Posterior vena cava (tissue), 2 donors: Measurements from ENCODE around the gene BCO1. TPM values are rescaled to one million over a fixed set of nuclear protein-coding genes. Genes with fewer than 3 reads are reported as not detected.

Experiments used
- DNase-seq: peaks from one replicate; pipeline ENCODE4 v3.0.0-alpha.2; 2020; ENCODE audit warnings: low spot score
- intact Hi-C, 2 donors: fragments of 100-400 bp; cut with DNase I; formaldehyde crosslinking; loops; one replicate each; pipeline versions ENCODE4 v1.14.1 to v1.14.2; 2022 to 2023
- total RNA-seq, 2 donors: library from RNA; stranded (reverse); fragmentation: NEBNext Ultra II Directional; extraction: Animal tissue kit (Norgen Biotek cat#: 25700); gene quantifications; one replicate each; pipeline ENCODE4 v1.2.1, GENCODE V29; 2021
- donor health status: DM: yes; HTN: yes; CAD: no.
- donor health status: DM: yes; HTN: yes; CAD: no.

The BCO1 gene
- total RNA-seq, 2 donors from 2014 or later: not detected

GRCh38 chr16:81311762-81312161, 73.3 kb downstream of the BCO1 start:
- DNase-seq: no peak
- intact Hi-C loops: no loop called here

- no peak for DNase-seq
- intact Hi-C loops: no loop called here
Observed at GRCh38 chr16:81313701-81314602, 75.5 kb downstream of the BCO1 start.

DNA sequence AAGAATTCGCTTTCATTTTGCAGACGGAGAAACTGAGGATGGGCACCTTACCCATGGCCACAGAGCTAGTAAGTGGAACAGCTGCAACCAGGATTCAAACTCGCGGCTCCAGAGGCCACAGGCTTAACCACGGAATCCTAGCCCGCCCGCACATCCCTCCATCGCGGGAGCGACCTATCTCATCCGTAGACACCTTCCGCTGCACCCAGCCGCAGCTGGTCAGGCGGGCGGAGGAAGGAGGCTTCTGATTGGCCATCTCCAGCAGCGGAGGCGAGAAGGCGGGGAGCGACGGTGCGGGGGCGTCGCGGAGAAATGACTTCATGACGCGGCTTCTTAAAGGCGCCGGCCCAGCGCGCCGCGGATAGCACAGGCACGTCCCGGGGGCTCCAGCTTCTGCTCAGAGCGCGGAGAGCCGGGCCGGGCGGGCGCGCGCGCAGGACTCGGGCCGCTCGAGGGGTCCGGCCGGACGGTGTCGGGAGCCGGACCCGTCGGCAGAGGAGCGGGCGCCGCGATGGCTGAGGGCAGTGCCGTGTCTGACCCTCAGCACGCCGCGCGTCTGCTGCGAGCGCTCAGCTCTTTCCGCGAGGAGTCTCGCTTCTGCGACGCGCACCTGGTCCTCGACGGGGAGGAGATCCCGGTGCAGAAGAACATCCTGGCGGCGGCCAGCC, 76.2 kb downstream of the BCO1 start, which contains the start of gene GAN:
Gene GAN, plus strand, starts transcription at position 360 of the 668 bp plus-strand sequence. Its CDS starts 152 bp downstream, at position 512.
- intact Hi-C loops: no loop called here
- DNase-seq: peak; percentile 98

GRCh38 chr16:81315271-81316175, 77.0 kb downstream of the BCO1 start:
- intact Hi-C loops: no loop called here
- peak; percentile 89 for DNase-seq

DNA sequence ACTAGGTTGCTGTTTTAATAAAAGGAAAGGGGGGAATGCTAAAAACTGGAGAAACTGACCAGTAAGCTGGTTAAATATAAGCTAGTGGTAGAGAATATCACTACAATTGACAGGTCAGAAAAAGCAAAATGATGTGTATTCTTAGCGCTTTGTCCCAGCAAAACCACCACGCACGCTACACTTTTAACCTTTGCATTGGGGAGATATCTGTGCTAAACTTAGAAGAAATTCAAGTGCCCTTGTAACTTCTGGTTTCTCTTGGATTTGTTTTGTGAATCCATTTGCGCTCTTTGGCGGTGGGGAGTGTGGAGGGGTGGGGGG, 77.6 kb downstream of the BCO1 start:
- no peak for DNase-seq
- intact Hi-C loops: no loop called here

GRCh38 chr16:81318711-81319110, 80.2 kb downstream of the BCO1 start:
- intact Hi-C loops: no loop called here
- DNase-seq: no peak

- intact Hi-C loops: no loop called here
- DNase-seq: no peak
Observed at GRCh38 chr16:81319221-81319912, 80.9 kb downstream of the BCO1 start.

- intact Hi-C loops: no loop called here
- no peak for DNase-seq
Observed at GRCh38 chr16:81321039-81321438, 82.5 kb downstream of the BCO1 start.

GRCh38 chr16:81321536-81321935, 83.0 kb downstream of the BCO1 start:
- no peak for DNase-seq
- intact Hi-C loops: no loop called here

DNA sequence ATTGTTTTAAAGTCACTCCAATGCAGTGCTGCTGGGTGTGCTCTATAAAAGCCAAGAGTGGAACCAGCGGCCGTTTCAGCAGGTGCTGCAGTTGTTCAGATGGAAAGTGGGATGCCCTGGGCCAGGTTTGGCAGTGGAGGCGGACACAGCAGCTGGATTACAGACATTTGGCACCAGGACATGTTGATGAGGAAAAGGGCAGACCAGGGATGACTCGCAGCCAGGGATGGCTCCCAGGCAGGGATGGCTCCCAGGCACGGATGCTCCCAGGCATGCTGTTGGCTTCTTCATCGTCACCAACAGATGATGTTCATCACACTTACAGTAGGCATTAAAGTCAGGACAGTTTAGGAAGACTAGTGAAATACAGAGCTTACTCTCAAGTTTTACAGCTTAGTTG, 86.3 kb downstream of the BCO1 start:
- intact Hi-C loops: no loop called here
- no peak for DNase-seq

GRCh38 chr16:81327011-81327410, 88.5 kb downstream of the BCO1 start:
- intact Hi-C loops: no loop called here

GRCh38 chr16:81327447-81328196, 89.1 kb downstream of the BCO1 start:
- intact Hi-C loops: no loop called here

More at GRCh38 chr16:81327011-81327410, 88.5 kb downstream of the BCO1 start:
- DNase-seq: no peak

DNA sequence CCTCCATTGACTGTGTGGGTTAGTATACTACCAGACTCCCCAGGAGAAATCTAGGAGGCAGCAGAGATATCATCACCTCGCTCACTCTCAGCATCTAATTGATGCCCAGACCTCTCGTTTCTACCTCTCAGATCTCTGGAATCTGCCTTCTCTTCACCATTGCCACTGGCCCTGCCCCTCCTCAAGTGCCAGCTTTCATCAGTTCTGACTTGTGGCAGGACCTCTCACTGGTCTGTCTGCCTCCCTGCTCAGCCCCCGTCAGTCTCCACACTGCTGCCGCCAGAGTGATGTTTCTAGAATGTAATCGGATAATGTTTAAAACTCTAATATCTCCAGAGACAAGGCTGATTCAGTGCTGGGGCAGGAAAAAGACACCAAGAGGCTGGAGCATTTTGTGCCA, 91.5 kb downstream of the BCO1 start:
- no peak for DNase-seq
- intact Hi-C loops: no loop called here

More at GRCh38 chr16:81327447-81328196, 89.1 kb downstream of the BCO1 start:
- no peak for DNase-seq

DNA sequence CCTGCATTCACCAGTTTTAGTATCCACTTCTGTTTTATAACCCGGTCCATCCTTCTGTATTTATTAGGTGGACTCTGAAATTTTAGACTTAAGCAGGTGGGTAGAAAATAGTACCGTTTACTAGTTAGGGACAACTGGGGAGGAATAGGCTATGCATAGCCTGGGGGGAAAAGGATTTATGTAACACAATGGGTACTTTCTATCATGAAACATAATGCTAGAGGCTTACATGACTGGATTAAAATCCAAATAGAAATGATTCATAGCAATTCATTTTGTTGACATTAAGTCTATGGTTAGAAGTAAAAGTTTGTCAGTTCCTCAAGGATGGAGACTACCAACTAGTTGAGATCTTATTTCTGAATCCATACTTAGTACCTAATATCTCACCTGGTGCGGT, 94.9 kb downstream of the BCO1 start:
- DNase-seq: no peak
- intact Hi-C loops: no loop called here

- DNase-seq: no peak
- intact Hi-C loops: no loop called here
Observed at GRCh38 chr16:81335669-81336068, 97.2 kb downstream of the BCO1 start.

GRCh38 chr16:81337097-81337496, 98.6 kb downstream of the BCO1 start:
- intact Hi-C loops: no loop called here

More at GRCh38 chr16:81337097-81337496, 98.6 kb downstream of the BCO1 start:
- no peak for DNase-seq
